Caco-2 (cell line): ENCODE data around the gene PGLYRP4. TPM values are rescaled to one million over a fixed set of nuclear protein-coding genes. Genes with fewer than 3 reads are reported as not detected.

Experiments used
- BruUV-seq: library from RNA; stranded (reverse); fragments of 400-500 nt; replicated peaks from 2 replicates; lab custom pipeline; 2021; lab: Mats Ljungman, UMichigan
- CTCF ChIA-PET: fragments of 300-600 bp; sonication (Branson Sonifier 250); formaldehyde crosslinking; loops from one replicate; lab custom pipeline; 2022; ENCODE audit warnings: antibody characterized with exemption; lab: Charles Lee
- POLR2A ChIA-PET: fragments of 300-600 bp; sonication (Branson Sonifier 250); formaldehyde crosslinking; loops from one replicate; lab custom pipeline; 2022; ENCODE audit warnings: antibody characterized with exemption; lab: Charles Lee
- DNase-seq, 2 experiments: peaks; one replicate each; pipeline versions ENCODE4 v3.0.0 to v3.0.0-alpha.2; 2020 to 2022
- H3K27me3 ChIP-seq: replicated peaks from 2 replicates; pipeline ENCODE4 v1.6.0; 2011; ENCODE audit warnings: low read length; ENCODE audit not compliant: control insufficient read depth, insufficient read depth
- H3K36me3 ChIP-seq: 2 replicates; pipeline ENCODE4 v1.5.1; 2011; ENCODE audit warnings: low read length; ENCODE audit not compliant: control insufficient read depth, insufficient read depth
- H3K4me1 ChIP-seq: fragments of 250-450 bp; sonication (Bioruptor Pico); 2 replicates; pipeline ENCODE4 v1.5.1; 2020; ENCODE audit warnings: mild to moderate bottlenecking
- H3K4me3 ChIP-seq: 2 replicates; pipeline ENCODE4 v1.5.1; 2011; ENCODE audit warnings: low read depth, mild to moderate bottlenecking, control low read depth, low read length
- H3K9me3 ChIP-seq: fragments of 250-450 bp; sonication (Bioruptor Pico); 2 replicates; pipeline ENCODE4 v1.5.1; 2020; ENCODE audit warnings: mild to moderate bottlenecking, moderate library complexity
- H3K27ac Mint-ChIP-seq: one replicate; pipeline ENCODE4 v1.8.0; 2022; ENCODE audit warnings: mixed read lengths; ENCODE audit not compliant: unreplicated experiment
- H3K27me3 Mint-ChIP-seq: one replicate; pipeline ENCODE4 v1.8.0; 2022; ENCODE audit warnings: mixed read lengths; ENCODE audit not compliant: insufficient read depth, unreplicated experiment
- H3K36me3 Mint-ChIP-seq: one replicate; pipeline ENCODE4 v1.8.0; 2022; ENCODE audit warnings: mild to moderate bottlenecking, mixed read lengths; ENCODE audit not compliant: insufficient read depth, unreplicated experiment
- H3K4me1 Mint-ChIP-seq: one replicate; pipeline ENCODE4 v1.8.0; 2022; ENCODE audit warnings: low read depth, mixed read lengths; ENCODE audit not compliant: unreplicated experiment
- H3K4me3 Mint-ChIP-seq: one replicate; pipeline ENCODE4 v1.8.0; 2022; ENCODE audit warnings: mild to moderate bottlenecking, moderate library complexity, mixed read lengths; ENCODE audit not compliant: unreplicated experiment
- H3K9me3 Mint-ChIP-seq: one replicate; pipeline ENCODE4 v1.8.0; 2022; ENCODE audit warnings: mixed read lengths; ENCODE audit not compliant: unreplicated experiment
- CTCF ChIP-seq, 2 experiments: fragments of 200-600 bp in 1 of 2; IDR thresholded peaks; 1 replicate in 1 of 2; 2 replicates in 1 of 2; pipeline versions ENCODE4 v1.5.1 to v1.8.0; 2011 to 2022; ENCODE audit warnings: antibody characterized with exemption in 1 of 2, control low read depth in 1 of 2, inconsistent platforms in 1 of 2, low read depth in 1 of 2, low read length in 1 of 2, mild to moderate bottlenecking in 1 of 2, moderate library complexity in 1 of 2; ENCODE audit not compliant: insufficient read depth in 1 of 2, severe bottlenecking in 1 of 2, unreplicated experiment in 1 of 2
- intact Hi-C: fragments of 100-400 bp; cut with micrococcal nuclease; formaldehyde crosslinking; loops from one replicate; pipeline ENCODE4 v1.10.0; 2022; ENCODE audit not compliant: unreplicated experiment
- total RNA-seq: library from RNA; stranded (reverse); gene quantifications from 2 replicates; pipeline ENCODE4 v1.2.3, GENCODE V29; 2022

The PGLYRP4 gene
- total RNA-seq, 1 experiment from 2014 or later: not detected

GRCh38 chr1:153374071-153374470 is 25.4 kb upstream of the PGLYRP4 start:
- H3K27ac Mint-ChIP-seq: no peak overlapping the region
- H3K4me3 Mint-ChIP-seq: no peak overlapping the region
- DNase-seq: no peak
- Histone ChIP-seq H3K9me3 (no peaks in the 10 kb centered on the region), H3K4me1 (no peaks in the 10 kb centered on the region), H3K27me3 (no peaks in the 10 kb centered on the region), H3K36me3 (no peaks in the 10 kb centered on the region), H3K4me3 (no peak overlapping the region)
- POLR2A ChIA-PET: no interaction called here
- no peaks in the 10 kb centered on the region for H3K9me3 Mint-ChIP-seq
- no peaks in the 10 kb centered on the region for H3K4me1 Mint-ChIP-seq
- no peak for TF ChIP-seq CTCF (IDR thresholded peaks at IDR 0.05; ENCODE audit: insufficient read depth in 1 of 2, low read depth in 1 of 2, low read length in 1 of 2, severe bottlenecking in 1 of 2, unreplicated experiment in 1 of 2)
- CTCF ChIA-PET: no interaction called here
- peaks cover 4% of the 10 kb centered on the region for H3K27me3 Mint-ChIP-seq
- no peaks in the 10 kb centered on the region for H3K36me3 Mint-ChIP-seq
- intact Hi-C loops: no loop called here
- BruUV-seq: no TSS peak

- Histone ChIP-seq H3K4me1 (no peaks in the 10 kb centered on the region), H3K4me3 (no peak overlapping the region), H3K27me3 (no peaks in the 10 kb centered on the region), H3K36me3 (no peaks in the 10 kb centered on the region), H3K9me3 (no peaks in the 10 kb centered on the region)
- ChIA-PET CTCF (no interaction called here), POLR2A (no interaction called here)
- Mint-ChIP-seq H3K27ac (no peak overlapping the region), H3K4me1 (no peaks in the 10 kb centered on the region), H3K4me3 (no peak overlapping the region), H3K9me3 (no peaks in the 10 kb centered on the region), H3K27me3 (peaks cover 4% of the 10 kb centered on the region), H3K36me3 (no peaks in the 10 kb centered on the region)
- no TSS peak for BruUV-seq
- DNase-seq: no peak
- no peak for TF ChIP-seq CTCF (IDR thresholded peaks at IDR 0.05; ENCODE audit: insufficient read depth in 1 of 2, low read depth in 1 of 2, low read length in 1 of 2, severe bottlenecking in 1 of 2, unreplicated experiment in 1 of 2)
- intact Hi-C loops: no loop called here
Observed at GRCh38 chr1:153372571-153372970, 23.9 kb upstream of the PGLYRP4 start.

GRCh38 chr1:153371231-153371630 is 22.6 kb upstream of the PGLYRP4 start:
- Histone ChIP-seq H3K36me3 (no peaks in the 10 kb centered on the region), H3K4me1 (no peaks in the 10 kb centered on the region), H3K27me3 (no peaks in the 10 kb centered on the region), H3K9me3 (no peaks in the 10 kb centered on the region), H3K4me3 (no peak overlapping the region)
- Mint-ChIP-seq H3K9me3 (no peaks in the 10 kb centered on the region), H3K4me3 (no peak overlapping the region), H3K36me3 (no peaks in the 10 kb centered on the region), H3K27me3 (no peaks in the 10 kb centered on the region), H3K27ac (no peak overlapping the region), H3K4me1 (no peaks in the 10 kb centered on the region)
- intact Hi-C loops: no loop called here
- DNase-seq: no peak
- ChIA-PET CTCF (no interaction called here), POLR2A (no interaction called here)
- TF ChIP-seq CTCF (IDR thresholded peaks at IDR 0.05; ENCODE audit: insufficient read depth in 1 of 2, low read depth in 1 of 2, low read length in 1 of 2, severe bottlenecking in 1 of 2, unreplicated experiment in 1 of 2): no peak
- no TSS peak for BruUV-seq
